Activated CD4-positive, alpha-beta T cell treated with anti-CD3 and anti-CD28 coated beads, Interleukin-2, amount 10 ng/mL, durations not matched to agents 7 days and 5 days (primary cell): ENCODE measurements around the gene XCR1. TPM values are rescaled to one million over a fixed set of nuclear protein-coding genes. Genes with fewer than 3 reads are reported as not detected.

Experiments used
- CTCF ChIA-PET: fragments of 350-600 bp; sonication (Branson Sonifier 250); formaldehyde crosslinking; loops from one replicate; lab custom pipeline; 2021; ENCODE audit warnings: antibody characterized with exemption; lab: Charles Lee
- POLR2A ChIA-PET: fragments of 350-600 bp; sonication (Branson Sonifier 250); formaldehyde crosslinking; loops from one replicate; lab custom pipeline; 2021; ENCODE audit warnings: antibody characterized with exemption; lab: Charles Lee
- DNase-seq: peaks from one replicate; pipeline ENCODE4 v3.0.0-alpha.2; 2020
- H3K27ac Mint-ChIP-seq: one replicate; pipeline ENCODE4 v1.8.0; 2021; ENCODE audit warnings: mild to moderate bottlenecking, moderate library complexity, mixed read lengths
- H3K27me3 Mint-ChIP-seq: one replicate; pipeline ENCODE4 v1.8.0; 2021; ENCODE audit warnings: mixed read lengths
- H3K36me3 Mint-ChIP-seq: one replicate; pipeline ENCODE4 v1.8.0; 2021; ENCODE audit warnings: low read depth, mixed read lengths
- H3K4me1 Mint-ChIP-seq: one replicate; pipeline ENCODE4 v1.8.0; 2021; ENCODE audit warnings: mixed read lengths
- H3K4me3 Mint-ChIP-seq: one replicate; pipeline ENCODE4 v1.8.0; 2021; ENCODE audit warnings: mild to moderate bottlenecking, moderate library complexity, mixed read lengths
- H3K9me3 Mint-ChIP-seq: one replicate; pipeline ENCODE4 v1.8.0; 2021; ENCODE audit warnings: mixed read lengths
- total RNA-seq, 2 experiments: library from RNA; stranded (reverse); gene quantifications; one replicate each; pipeline ENCODE4 v1.2.3, GENCODE V29; 2021

The XCR1 gene
- total RNA-seq, 2 experiments from 2014 or later = not detected

- Mint-ChIP-seq H3K9me3 (peaks cover 22% of the 10 kb centered on the region), H3K27me3 (peaks cover 16% of the 10 kb centered on the region)
Observed at GRCh38 chr3:46031747-46032146, 4.5 kb upstream of the XCR1 start.

GRCh38 chr3:46031269-46031668 lies 4.0 kb upstream of the XCR1 start:
- Mint-ChIP-seq H3K27ac (no peak overlapping the region), H3K36me3 (peaks cover 1% of the 10 kb centered on the region), H3K9me3 (peaks cover 22% of the 10 kb centered on the region), H3K4me1 (no peaks in the 10 kb centered on the region), H3K27me3 (peaks cover 16% of the 10 kb centered on the region), H3K4me3 (no peak overlapping the region)
- CTCF ChIA-PET = interaction anchor here (0.9 to 1.4 kb wide), 6 partner anchors 14 to 91 kb away, joined by 3 to 4 read pairs (median 3); no protein-coding TSS in a partner anchor
- POLR2A ChIA-PET = no interaction called here
- DNase-seq = no peak

More at GRCh38 chr3:46031747-46032146, 4.5 kb upstream of the XCR1 start:
- no peak overlapping the region for H3K4me3 Mint-ChIP-seq
- no peaks in the 10 kb centered on the region for H3K4me1 Mint-ChIP-seq
- no peak overlapping the region for H3K27ac Mint-ChIP-seq
- ChIA-PET POLR2A (no interaction called here), CTCF (interaction anchor here (0.9 to 1.4 kb wide), 4 partner anchors 15 to 27 kb away, joined by 3 to 4 read pairs (median 3); no protein-coding TSS in a partner anchor)
- peaks cover 1% of the 10 kb centered on the region for H3K36me3 Mint-ChIP-seq
- DNase-seq = no peak

- no peak overlapping the region for H3K4me3 Mint-ChIP-seq
- H3K36me3 Mint-ChIP-seq = peaks cover 1% of the 10 kb centered on the region
- peaks cover 22% of the 10 kb centered on the region for H3K9me3 Mint-ChIP-seq
- DNase-seq = no peak
- H3K27me3 Mint-ChIP-seq = peaks cover 16% of the 10 kb centered on the region
- ChIA-PET CTCF (interaction anchor here (0.7 to 1.2 kb wide), 4 partner anchors 13 to 90 kb away, joined by 3 to 4 read pairs (median 3); no protein-coding TSS in a partner anchor), POLR2A (no interaction called here)
- H3K27ac Mint-ChIP-seq = no peak overlapping the region
- no peaks in the 10 kb centered on the region for H3K4me1 Mint-ChIP-seq
Observed at GRCh38 chr3:46030626-46031025, 3.3 kb upstream of the XCR1 start.

- peaks cover 18% of the 10 kb centered on the region for H3K27me3 Mint-ChIP-seq
- POLR2A ChIA-PET = no interaction called here
- CTCF ChIA-PET = interaction anchor here (0.7 to 1.2 kb wide), 3 partner anchors 13 to 90 kb away, joined by 3 to 4 read pairs (median 3); no protein-coding TSS in a partner anchor
- H3K4me1 Mint-ChIP-seq = no peaks in the 10 kb centered on the region
- no peak for DNase-seq
- no peak overlapping the region for H3K4me3 Mint-ChIP-seq
- H3K9me3 Mint-ChIP-seq = peaks cover 22% of the 10 kb centered on the region
- H3K36me3 Mint-ChIP-seq = peaks cover 1% of the 10 kb centered on the region
- no peak overlapping the region for H3K27ac Mint-ChIP-seq
Observed at GRCh38 chr3:46029953-46030543, 2.8 kb upstream of the XCR1 start.

- Mint-ChIP-seq H3K9me3 (peaks cover 22% of the 10 kb centered on the region), H3K27me3 (peaks cover 19% of the 10 kb centered on the region), H3K36me3 (peaks cover 1% of the 10 kb centered on the region), H3K4me3 (no peak overlapping the region), H3K27ac (no peak overlapping the region), H3K4me1 (no peaks in the 10 kb centered on the region)
- no peak for DNase-seq
- POLR2A ChIA-PET = no interaction called here
- CTCF ChIA-PET = interaction anchor here (1.1 to 1.4 kb wide), 4 partner anchors 13 to 51 kb away, joined by 3 to 7 read pairs (median 4); no protein-coding TSS in a partner anchor
Observed at GRCh38 chr3:46027736-46028397, 584 bp upstream of the XCR1 start.

GRCh38 chr3:46025139-46025538 lies 2.1 kb downstream of the XCR1 start:
- CTCF ChIA-PET = no interaction called here
- peaks cover 1% of the 10 kb centered on the region for H3K36me3 Mint-ChIP-seq
- no peak for DNase-seq
- no peak overlapping the region for H3K4me3 Mint-ChIP-seq
- peaks cover 22% of the 10 kb centered on the region for H3K27me3 Mint-ChIP-seq
- no peaks in the 10 kb centered on the region for H3K4me1 Mint-ChIP-seq
- peaks cover 19% of the 10 kb centered on the region for H3K9me3 Mint-ChIP-seq
- no peak overlapping the region for H3K27ac Mint-ChIP-seq
- POLR2A ChIA-PET = no interaction called here

- POLR2A ChIA-PET = no interaction called here
- CTCF ChIA-PET = interaction anchor here (1.0 kb wide), 1 partner anchor 64 kb away, joined by 4 read pairs; no protein-coding TSS in a partner anchor
- H3K4me3 Mint-ChIP-seq = no peak overlapping the region
Observed at GRCh38 chr3:46024131-46024530, 3.2 kb downstream of the XCR1 start.

GRCh38 chr3:46022909-46023785 lies 4.1 kb downstream of the XCR1 start:
- Mint-ChIP-seq H3K36me3 (no peaks in the 10 kb centered on the region), H3K27ac (no peak overlapping the region), H3K4me3 (no peak overlapping the region), H3K4me1 (no peaks in the 10 kb centered on the region), H3K27me3 (peaks cover 17% of the 10 kb centered on the region), H3K9me3 (peaks cover 9% of the 10 kb centered on the region)
- CTCF ChIA-PET = interaction anchor here (0.9 to 1.6 kb wide), 3 partner anchors 14 to 80 kb away, joined by 3 to 4 read pairs (median 4); partner anchors contain the start of gene CXCR6
- POLR2A ChIA-PET = no interaction called here
- DNase-seq = no peak

More at GRCh38 chr3:46024131-46024530, 3.2 kb downstream of the XCR1 start:
- Mint-ChIP-seq H3K27ac (no peak overlapping the region), H3K36me3 (peaks cover 1% of the 10 kb centered on the region), H3K9me3 (peaks cover 15% of the 10 kb centered on the region), H3K4me1 (no peaks in the 10 kb centered on the region), H3K27me3 (peaks cover 19% of the 10 kb centered on the region)
- no peak for DNase-seq

GRCh38 chr3:46021516-46021915 lies 5.8 kb downstream of the XCR1 start:
- CTCF ChIA-PET = no interaction called here
- H3K4me1 Mint-ChIP-seq = no peaks in the 10 kb centered on the region
- H3K4me3 Mint-ChIP-seq = no peak overlapping the region
- no peaks in the 10 kb centered on the region for H3K36me3 Mint-ChIP-seq
- no peak overlapping the region for H3K27ac Mint-ChIP-seq
- peaks cover 15% of the 10 kb centered on the region for H3K27me3 Mint-ChIP-seq
- peaks cover 3% of the 10 kb centered on the region for H3K9me3 Mint-ChIP-seq
- no peak for DNase-seq
- POLR2A ChIA-PET = no interaction called here

GRCh38 chr3:46020766-46021510 lies 6.3 kb downstream of the XCR1 start:
- Mint-ChIP-seq H3K36me3 (no peaks in the 10 kb centered on the region), H3K27me3 (peaks cover 13% of the 10 kb centered on the region), H3K9me3 (peaks cover 3% of the 10 kb centered on the region), H3K27ac (no peak overlapping the region), H3K4me3 (no peak overlapping the region), H3K4me1 (no peaks in the 10 kb centered on the region)
- CTCF ChIA-PET = no interaction called here
- POLR2A ChIA-PET = no interaction called here
- no peak for DNase-seq

GRCh38 chr3:46019707-46020106 lies 7.6 kb downstream of the XCR1 start:
- H3K9me3 Mint-ChIP-seq = peaks cover 3% of the 10 kb centered on the region
- ChIA-PET CTCF (interaction anchor here (0.8 to 1.8 kb wide), 4 partner anchors 9 to 83 kb away, joined by 3 to 5 read pairs (median 3); no protein-coding TSS in a partner anchor), POLR2A (no interaction called here)
- H3K4me1 Mint-ChIP-seq = peaks cover 3% of the 10 kb centered on the region
- no peak overlapping the region for H3K4me3 Mint-ChIP-seq
- no peaks in the 10 kb centered on the region for H3K36me3 Mint-ChIP-seq
- peaks cover 9% of the 10 kb centered on the region for H3K27me3 Mint-ChIP-seq
- H3K27ac Mint-ChIP-seq = no peak overlapping the region
- DNase-seq = no peak

GRCh38 chr3:46017720-46018119 lies 9.6 kb downstream of the XCR1 start:
- no peaks in the 10 kb centered on the region for H3K36me3 Mint-ChIP-seq
- H3K4me1 Mint-ChIP-seq = peaks cover 3% of the 10 kb centered on the region
- DNase-seq = no peak
- POLR2A ChIA-PET = no interaction called here
- CTCF ChIA-PET = interaction anchor here (0.8 to 1.9 kb wide), 4 partner anchors 13 to 61 kb away, joined by 3 to 7 read pairs (median 4); no protein-coding TSS in a partner anchor
- no peak overlapping the region for H3K27ac Mint-ChIP-seq
- peaks cover 7% of the 10 kb centered on the region for H3K27me3 Mint-ChIP-seq
- H3K4me3 Mint-ChIP-seq = no peak overlapping the region
- peaks cover 5% of the 10 kb centered on the region for H3K9me3 Mint-ChIP-seq
